C4-2B (cell line): ENCODE data around the gene ELAVL1.

ENCODE experiments used
- ZFX ChIP-seq: fragments of 450-650 bp; IDR thresholded peaks from 2 replicates; pipeline ENCODE4 v1.6.1; 2017
- TF ChIP-seq, protein P1 (sequence below): fragments of 450-650 bp; conservative IDR thresholded peaks from 2 replicates; pipeline ENCODE4 v1.5.1; 2017; ENCODE audit warnings: mild to moderate bottlenecking

DNA sequence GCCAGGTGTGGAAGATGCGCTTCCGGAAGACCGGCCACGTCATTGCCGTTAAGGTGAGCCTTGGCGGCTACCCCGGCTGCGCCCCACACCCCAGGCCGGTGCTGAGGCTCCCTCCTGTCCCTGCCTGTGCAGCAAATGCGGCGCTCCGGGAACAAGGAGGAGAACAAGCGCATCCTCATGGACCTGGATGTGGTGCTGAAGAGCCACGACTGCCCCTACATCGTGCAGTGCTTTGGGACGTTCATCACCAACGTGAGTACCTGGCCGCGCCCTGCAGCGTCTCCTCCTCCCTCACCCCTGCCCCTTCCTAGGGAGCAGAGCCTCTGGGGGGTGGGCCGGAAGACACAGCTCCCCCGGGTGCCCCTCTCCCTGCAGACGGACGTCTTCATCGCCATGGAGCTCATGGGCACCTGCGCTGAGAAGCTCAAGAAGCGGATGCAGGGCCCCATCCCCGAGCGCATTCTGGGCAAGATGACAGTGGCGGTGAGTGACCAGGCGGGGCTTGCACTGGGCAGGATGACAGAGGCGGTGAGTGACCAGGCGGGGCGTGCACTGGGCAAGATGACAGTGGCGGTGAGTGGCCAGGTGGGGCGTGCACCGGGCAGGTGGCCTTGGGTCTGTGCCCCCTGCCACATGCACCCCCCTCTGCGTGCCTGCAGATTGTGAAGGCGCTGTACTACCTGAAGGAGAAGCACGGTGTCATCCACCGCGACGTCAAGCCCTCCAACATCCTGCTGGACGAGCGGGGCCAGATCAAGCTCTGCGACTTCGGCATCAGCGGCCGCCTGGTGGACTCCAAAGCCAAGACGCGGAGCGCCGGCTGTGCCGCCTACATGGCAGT is 94.9 kb downstream of the ELAVL1 start:
- TF ChIP-seq, protein P1, sequence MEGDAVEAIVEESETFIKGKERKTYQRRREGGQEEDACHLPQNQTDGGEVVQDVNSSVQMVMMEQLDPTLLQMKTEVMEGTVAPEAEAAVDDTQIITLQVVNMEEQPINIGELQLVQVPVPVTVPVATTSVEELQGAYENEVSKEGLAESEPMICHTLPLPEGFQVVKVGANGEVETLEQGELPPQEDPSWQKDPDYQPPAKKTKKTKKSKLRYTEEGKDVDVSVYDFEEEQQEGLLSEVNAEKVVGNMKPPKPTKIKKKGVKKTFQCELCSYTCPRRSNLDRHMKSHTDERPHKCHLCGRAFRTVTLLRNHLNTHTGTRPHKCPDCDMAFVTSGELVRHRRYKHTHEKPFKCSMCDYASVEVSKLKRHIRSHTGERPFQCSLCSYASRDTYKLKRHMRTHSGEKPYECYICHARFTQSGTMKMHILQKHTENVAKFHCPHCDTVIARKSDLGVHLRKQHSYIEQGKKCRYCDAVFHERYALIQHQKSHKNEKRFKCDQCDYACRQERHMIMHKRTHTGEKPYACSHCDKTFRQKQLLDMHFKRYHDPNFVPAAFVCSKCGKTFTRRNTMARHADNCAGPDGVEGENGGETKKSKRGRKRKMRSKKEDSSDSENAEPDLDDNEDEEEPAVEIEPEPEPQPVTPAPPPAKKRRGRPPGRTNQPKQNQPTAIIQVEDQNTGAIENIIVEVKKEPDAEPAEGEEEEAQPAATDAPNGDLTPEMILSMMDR = no peak
- no peak for TF ChIP-seq ZFX
